ENCODE measurements around the gene ANKRD13B.

Gene ANKRD13B

DNA sequence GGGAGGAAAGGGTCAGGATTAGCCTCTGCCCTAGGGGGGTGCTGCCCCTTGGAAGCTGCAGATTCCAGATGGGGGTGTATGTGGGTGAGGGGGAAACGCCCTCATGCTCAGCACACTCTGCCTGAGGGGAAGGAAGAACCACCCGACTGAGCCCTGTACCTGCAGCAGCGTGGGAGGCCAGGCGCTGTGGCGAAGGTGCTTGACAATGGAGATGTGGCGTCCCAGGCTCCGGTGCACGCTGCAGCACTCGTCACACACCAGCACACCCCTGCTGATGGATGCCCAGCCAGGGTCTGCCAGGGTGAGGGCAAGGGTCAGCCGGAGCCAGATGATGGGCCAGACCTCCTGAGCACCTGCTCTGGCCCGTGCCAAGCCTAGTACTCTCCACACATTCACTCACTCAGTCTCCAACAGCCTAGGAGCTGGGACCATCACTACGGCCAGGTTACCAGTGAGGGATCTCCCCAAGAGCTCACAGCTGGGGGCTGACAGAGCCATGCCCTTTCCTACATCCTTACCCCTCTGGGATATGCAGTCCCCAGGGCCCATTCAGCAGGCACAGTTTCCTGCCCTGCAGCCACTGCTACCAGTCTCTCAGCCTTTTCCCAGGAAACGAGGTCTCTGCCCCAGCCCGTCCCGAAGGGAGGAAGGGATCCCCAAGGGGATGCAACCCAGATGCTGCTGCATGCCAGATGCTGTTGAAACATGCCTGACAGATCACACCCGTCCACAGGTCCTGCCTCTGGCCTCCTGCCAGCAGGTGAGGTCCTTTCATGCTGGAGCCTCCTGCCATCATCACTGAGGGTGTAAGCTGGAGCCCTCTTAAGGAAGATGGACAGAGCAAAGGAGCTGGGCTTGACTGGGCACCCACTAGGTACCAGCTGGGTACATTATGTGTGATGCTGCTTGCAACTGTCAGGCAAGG, 9.3 kb upstream of the ANKRD13B start:
- DNase-seq = no peak

DNA sequence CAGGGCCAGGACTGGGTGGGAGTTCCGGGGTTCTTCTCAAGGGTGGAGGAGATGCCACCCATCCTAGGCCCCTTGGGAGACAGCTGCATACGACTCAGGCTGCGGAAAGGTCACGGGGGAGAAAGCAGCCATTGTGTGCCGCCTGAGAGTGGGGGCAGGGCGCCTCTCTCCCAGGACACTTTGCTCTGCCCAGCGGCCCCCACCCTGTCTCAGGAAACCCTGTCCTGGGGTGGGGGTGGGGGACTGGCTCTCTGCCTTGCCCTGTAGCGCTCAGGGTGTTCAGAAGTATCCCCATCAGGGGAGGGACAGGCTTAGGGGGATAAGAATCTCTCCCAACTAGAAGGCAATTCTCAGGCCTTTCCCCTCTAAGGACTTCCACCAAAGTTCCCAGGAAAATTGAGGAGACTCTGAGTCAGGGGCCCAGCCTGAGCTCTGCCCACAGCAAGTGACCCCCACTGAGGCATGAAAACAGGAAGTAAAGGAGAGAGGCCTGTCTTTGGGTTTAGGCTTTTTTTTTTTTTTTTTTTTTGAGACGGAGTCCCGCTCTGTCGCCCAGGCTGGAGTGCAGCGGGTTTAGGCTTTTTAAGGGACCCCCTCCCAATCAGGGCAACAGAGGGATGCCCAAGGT, 8.4 kb upstream of the ANKRD13B start:
- no peak for DNase-seq

DNA sequence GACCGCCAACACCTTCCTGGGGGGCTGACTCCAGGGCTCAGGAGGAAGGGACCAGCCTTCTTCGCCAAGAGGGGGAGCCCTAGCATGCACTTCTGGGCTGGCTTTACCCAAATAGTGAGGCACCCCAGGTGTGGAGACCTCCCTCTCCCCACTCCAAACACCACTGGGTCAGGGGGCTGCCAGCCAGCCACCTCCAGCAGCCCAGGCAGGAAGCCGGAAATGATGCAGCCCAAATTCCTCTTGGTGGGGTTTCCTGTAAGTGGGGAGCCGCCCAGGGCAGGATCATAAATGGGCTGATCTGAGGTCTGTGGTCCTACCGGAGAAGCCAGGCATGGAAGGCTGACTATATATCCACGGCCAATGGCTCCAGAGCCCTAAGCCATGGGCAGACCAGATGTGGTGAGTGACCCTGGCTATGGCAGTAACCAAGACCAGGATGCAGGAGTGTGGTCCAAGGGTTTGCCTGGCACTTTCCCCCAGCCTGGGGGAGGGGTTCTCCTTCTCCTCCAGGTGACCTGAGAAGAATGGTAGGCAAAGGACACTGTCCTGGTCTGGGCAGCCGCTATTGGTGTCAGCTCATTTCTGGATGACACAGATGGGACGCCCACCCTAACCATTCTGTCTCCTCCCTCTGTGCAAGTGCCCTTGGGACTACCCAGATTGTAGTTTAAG, 7.7 kb upstream of the ANKRD13B start:
- peak; percentile 61 for DNase-seq

DNA sequence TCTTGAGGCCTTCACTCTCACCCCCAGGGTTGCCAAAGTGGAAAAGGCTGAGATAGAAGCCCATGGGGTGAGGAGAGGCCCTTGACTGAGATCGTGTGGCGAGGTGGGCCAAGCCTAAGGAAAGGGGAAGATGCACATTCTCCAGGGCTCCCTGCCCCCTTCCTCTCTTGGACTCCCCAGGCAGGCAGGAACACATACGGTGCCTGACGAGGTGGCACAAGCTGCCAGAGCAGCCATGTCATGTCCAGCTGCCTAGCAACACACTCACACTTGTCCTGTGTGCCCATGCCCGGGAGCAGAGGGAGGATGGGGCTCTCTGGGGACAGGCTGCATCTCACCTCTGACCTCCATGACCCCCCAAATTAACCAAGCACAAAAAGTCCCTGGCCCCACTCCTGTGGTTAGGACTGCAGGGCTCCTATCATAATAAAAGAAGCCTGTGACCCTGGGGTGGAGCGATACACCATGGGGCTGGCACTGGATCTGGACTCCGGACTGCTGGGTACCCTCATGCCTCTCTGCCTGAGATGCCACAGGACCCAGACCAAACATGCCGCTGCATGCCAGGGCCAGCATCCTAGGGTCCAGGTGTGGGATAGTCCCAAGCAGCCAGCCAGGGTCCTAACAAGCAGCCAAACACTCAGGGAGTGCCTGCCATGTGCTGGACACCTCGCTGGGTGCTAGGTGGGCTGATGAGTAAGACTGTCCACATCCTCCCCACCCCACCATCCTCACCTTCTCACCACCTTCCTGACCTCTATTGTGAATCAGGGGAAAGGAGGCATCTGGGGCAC, 6.1 kb upstream of the ANKRD13B start:
- DNase-seq = no peak

DNA sequence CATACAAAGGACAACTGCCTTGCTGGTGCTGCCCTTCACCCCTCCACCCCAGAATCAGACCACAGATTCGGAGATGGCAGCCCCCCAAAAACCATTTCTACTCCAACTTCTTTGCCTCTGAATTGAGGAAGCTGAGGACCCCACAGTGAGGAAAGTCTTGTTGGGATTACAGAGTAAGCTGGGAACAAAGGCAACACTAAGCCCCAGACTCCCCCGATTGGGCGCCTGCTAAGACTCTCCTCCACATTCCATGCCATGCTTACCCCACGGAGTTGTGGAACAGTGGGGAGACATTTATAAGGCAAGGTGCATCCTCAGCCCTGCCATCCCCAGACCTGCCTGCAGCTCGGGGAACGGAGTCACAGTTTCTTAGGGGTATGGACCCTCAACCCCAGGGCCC, 5.3 kb upstream of the ANKRD13B start:
- no peak for DNase-seq

DNA sequence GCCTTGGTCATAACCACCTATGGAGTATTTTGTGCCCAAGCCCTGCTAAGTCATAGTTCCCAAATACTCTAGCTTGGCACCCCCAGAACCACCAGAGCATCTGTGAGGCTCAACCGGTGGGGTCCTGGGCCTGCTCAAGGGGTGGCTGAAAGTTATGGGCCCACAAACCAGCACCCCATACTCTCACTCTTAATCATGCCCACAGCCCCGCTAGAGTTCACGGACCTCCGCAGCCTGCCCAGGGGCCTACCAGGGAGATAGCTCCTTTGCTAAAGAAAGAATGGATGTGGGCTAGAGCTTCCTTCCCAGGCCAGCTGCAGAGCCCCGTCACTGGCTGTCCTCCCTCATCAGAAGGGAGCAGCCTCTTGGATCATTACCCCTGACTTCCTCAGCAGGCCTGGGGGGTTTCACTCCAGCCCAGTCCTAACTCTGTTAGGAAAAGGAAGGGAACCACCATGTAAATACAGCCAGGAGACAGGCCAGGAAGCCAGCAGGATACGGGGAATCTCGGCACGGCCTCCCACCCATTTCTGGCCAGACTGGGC, 4.8 kb upstream of the ANKRD13B start:
- no peak for DNase-seq

DNA sequence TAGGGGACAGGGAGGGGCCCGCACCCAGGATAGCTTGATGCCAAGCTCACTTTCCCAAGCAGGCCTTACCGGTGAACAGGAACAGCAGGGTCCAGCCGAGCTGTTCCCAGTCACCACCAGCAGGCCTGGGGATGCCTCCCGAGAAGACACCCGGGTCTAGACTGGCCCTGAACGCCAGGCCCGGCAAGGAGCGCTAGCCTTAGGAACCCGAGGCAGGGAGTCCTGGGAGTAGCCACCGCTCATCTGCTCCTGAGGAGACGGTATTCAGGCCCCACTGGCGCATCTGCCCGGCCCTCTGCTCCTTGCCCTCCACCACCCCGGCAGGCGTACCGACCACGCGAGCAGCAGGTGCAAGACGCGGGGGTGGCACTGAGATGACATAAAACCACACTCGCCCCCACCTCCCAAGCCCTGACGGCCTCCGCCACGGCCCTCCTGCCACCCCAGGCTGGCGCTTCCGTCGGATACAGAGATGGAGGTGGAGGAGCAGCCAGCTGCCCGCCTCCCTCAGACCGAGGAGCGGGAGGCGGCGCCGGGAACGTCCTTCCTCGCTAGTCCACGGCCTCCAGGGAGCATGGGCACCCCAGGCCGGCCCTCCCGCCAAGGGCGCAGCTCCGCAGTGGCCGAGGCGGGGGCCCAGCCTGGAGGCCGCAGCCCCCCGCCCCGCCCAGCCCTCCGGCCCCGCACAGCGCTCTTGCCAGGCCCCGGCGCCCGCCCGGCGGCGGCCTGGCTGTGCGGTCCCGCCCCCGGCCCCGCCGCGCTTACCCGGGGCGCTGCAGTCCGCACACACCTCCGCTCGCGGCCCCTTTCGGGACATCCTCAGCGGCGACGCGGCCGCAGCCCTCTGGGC, 4.1 kb upstream of the ANKRD13B start:
- DNase-seq = peak; percentile 49

DNA sequence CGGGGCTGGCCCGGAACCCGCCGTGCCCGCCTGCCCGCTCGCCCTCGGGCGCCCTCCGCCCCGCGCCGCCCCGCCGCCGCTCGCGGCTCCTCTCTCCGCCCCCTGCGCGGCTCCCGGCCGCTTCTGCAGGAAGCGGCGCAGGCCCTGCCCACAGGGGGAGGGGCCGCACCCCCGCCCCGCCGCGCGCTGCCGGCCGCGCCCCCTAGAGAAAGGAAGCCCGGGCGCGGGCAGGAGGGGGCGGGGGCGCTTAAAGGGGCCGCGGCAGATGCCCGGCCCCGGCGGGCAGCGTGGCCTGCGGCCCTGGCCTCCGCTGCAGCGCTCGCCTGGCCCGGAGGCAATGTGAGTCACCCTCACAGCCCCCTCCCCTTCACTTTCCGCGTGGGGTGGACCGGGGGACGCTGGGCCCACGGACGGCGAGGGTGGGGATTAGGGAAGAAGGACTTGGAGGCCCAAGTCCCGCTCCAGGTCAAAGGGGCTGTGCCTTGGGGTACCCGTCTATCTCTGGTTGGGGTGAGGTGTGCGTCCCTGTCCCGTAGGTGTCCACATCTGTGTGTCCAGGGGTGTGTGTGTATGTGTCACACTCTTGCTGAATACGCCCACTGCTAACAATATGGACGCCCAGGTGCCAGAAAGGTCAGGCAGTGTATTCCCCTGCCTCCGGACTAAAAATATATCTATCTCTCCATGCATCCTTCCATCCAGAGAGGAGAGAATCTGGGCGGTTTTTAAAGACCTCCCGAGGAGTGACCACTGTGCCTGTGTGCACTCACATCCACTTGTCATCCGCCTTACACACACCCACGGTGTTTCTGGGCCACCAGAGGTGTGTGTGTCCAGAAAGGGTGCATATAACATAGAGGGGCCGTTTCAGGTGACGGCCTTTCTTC, 3.2 kb upstream of the ANKRD13B start, which contains the start of gene GIT1:
Gene GIT1 (minus strand): TSS at position 125 of the 887 bp plus-strand sequence. CDS start 270 bp downstream, outside the sequence.
- peak; percentile 91 for DNase-seq

DNA sequence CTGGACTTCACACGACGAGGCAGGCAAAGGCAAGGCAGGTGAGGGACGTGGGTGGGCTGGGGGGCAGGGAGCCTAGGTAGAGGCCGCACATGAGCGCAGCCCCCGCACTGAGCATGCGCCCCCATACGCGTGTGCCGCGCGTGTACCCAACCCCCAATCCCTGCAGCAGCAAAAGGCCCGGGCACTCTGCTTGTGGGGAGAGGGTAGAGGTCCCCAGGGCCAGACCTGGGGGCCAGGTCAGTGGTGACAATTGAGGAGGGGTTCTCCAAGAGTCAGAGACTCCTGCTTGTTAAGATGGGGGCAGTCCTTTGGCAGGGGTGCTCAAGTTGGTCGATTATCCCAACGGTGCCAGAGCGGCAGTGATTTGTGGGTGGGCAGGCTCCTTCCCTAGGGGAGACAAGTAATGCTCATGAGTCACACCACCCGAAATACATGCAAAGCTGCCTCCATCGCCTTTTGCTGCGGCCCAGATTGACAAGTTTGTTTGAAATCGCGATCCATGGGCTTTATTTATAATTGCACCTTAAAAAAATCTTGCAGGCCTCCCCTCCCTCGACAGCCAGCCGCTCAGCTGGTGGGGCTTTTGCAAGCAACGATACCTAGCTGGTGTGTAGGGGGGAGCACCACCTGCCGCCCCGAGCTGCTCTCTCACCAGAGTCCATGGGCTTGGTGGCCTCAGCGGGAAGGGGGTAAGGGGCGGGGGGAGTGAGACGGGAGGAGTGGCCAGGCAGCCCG, 2.4 kb upstream of the ANKRD13B start:
- no peak for DNase-seq

DNA sequence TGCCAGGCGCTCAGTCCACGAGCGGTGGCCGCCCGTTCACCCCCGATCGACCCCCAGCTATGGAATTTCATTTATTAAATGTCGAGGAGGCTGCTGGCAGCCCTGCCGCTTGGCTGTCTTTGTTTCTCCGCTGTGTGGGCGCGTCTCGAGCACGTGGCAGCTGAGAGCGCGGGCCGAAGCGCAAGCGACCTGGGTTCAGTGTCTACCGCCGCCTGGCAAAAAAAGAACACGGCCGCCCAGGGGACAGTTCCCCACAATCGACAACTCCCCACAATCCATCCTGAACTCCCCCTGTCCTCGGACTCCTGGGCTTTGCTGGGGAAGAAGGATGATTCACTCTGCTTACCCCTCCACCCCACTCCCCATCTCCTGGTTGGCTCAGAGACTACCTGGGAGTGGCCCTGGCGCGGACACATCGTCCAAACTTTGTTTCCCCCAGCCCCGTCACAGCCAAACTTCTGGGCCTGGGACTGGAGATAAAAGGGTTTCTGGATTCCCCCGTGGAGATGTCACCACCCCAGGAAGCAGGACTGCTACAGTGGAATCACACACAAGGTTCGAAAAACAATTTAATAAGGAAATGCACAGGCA, 1.7 kb upstream of the ANKRD13B start:
- DNase-seq = no peak

DNA sequence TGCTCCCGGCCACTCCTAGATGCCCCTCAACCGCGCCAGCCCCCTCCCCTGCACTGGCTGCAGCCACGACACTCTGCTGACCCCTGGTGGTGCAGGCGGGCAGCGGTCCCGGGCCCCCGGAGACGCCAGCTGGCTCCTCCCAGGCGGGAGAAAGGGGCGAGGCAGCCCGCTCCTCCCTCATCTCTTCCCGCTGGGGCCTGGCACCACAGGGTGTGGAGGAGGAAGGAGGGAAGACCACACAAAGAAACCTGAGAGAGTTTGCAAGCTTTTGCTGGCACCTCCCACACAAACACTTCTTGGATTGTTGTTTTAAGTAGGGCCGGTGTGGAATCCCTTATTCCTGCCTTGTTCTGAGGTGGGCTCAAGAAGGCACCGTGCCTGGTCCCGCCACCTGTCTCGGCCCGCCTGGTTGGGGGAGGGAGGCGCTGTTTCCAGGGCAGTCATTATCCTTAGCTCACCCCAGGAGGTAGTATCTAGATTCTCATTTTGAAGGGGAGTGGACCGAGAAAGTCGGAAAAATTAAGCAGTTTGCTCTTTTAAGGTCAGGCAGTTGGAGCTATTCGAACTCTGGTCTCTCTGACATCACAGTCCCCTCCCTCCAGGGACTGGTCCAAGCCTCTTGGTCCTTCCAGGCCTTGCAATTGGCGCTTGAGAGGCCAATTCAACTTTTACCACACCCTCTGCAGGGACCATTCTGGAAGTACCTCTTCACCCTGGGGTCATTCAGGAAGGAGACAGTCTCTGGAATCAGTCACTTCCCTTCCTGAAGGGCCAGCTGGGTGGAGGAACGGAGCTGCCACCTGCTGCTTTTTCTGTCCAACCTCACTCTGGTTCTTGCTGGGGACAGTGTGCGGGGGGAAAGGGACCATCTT, 959 bp upstream of the ANKRD13B start:
- peak; percentile 92 for DNase-seq

DNA sequence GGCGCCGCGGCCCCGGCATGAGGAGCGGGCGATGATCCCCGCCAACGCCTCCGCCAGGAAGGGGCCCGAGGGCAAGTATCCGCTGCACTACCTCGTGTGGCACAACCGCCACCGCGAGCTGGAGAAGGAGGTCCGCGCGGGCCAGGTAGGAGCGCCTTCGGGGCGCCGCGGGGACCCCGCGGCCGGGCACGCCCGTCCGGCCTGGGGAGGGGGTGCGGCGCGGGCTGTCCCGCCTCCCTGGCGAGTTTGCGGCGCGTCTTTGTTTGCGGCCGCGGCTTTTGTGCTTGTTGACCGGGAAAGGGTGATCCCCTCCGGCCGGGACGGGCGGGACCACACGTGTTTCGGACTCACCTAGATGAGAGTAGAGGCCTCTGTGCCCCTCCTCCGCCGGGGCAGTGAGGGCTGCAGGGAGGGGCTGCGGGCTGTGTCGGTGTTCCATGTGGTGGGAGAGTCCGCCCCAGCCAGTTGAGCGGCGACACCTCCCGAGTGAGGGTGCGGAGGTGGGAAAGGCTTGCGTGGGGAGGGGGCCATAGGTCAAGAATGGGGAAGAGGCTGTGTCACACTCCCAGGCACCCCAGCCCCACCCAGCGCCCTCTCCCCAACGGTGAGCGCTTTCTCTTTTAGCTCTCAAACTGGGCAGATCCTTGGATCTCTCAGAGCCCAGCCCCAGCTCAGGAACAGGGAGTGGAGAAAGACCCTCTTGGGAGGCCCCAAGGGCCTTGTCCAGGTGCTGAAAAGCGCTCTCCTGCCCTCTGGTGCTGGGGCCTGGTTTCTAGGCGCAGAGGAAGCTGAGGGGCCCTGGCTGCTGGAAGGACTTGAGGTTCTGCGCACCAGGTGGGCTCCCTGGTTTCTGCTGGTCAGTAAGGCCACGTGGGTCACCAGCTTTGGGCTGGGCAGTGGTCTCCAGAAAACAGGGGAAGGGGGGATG, 923 bp downstream of the ANKRD13B start:
- DNase-seq = peak; percentile 51

DNA sequence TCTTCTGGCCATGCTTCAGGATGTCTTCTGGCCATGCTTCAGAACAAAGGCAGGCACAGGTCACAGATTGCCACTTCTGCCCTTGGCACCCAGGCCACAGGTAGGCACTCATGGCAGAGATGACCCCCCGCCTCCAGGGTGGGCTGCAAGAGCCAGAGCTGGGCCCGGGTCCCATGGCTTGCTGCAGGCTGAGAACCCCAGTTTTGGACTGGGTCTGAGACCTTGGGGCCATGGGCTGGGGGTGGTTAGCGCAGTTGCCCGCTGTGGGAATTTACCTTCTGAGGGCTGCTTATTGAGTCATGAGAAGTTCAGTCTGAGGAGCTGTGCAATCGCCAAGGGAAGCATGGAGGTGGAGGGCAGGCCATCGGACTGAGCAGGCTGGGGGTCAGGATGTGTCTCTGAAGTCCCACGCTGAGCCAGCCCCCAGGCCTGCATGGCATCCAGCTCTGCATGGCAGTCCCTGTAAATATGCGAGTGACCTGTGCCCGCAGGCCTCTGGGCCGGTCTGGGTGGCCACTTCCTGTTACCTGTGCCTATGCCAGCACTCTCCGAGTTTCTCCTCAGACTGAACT, 1.7 kb downstream of the ANKRD13B start:
- DNase-seq = no peak

DNA sequence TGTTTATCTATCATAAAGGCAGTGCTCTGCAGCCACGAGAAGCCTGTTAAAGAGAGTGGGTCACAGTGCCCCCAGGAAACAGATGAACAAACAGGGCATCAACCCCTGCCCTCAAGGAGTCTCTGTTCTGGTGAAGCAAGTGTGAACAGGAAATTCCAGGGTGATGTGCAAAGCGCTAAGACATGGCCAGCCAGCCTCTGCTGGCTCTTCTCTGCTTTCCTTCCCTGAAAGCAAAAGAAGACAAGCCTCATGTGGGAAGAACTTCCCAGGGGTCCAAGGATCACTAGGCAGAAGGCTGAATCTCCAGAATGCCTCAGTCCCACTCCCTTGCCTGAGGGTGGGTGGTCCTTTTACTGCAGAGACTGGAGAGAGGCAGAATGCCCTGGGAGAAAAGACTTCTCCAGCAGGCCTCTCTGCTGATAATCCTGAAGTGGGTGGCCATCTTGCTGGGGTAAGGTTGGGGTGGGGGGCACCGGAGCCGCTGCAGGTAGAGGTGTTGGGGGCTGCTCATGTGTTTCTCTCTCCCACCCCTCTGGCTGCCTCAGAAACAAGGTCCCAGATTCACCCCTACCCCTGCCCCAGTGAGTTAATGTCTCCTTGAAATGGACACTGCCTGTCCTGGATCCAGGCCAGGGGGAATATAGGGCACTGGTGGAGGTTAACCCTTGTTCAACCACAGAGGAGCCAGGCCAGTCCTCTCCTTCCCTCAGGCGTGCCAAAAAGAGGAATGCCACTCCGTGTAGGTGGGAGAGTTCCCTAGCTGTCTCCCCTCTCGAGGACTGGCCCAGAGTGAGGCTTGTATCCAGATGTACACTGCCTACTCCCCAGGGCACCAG, 2.4 kb downstream of the ANKRD13B start:
- no peak for DNase-seq

DNA sequence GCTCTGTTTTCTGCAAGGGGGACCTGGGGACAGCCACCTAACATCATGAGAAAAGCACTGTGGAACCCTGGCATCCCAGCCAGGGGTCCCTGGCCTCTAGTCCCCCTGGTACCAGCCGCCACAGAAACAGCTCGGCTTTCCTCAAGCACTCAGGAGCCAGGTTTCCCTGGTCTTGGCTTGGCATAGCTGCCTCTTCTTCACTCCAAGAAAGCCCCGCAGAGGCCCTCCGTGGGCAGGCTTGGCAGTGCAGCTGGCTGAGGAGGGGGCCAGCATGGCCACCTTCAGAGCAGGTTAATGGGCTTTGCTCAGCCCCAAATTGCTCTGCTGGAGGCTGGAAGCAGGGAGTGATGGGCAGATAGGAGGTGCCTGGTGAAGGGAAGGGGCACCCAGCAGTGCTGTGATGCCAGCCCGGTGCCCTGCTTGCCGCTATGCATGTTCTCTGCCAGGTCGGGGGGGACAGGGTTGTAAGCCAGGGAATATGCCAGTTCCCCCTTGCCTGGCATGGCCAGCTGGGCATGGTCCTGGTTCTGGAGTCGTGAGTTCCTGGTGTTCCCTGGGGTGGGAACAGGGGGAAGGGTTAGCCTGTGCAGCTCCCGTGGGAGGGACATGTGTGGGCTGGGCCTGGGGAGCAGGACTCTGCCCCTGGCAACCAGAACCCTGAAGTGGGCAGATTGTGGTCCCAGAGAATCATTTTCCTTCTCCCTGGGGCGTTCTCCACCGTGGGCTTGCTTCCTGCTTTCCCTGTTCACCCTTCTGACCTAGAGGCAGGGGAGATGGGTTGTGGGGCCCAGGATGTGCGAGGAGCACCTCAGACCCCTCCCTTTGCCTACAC, 3.2 kb downstream of the ANKRD13B start:
- no peak for DNase-seq

Data from 8988T (cell line).